Measurements from ENCODE around the gene LRRC8D.

- TF ChIP-seq POLR2A (IDR thresholded peaks at IDR 0.05): no peak
- TF ChIP-seq CTCF (IDR thresholded peaks at IDR 0.05): no peak
Observed at GRCh38 chr1:89786628-89787214, 34.1 kb upstream of the LRRC8D start.

Measured in heart left ventricle (tissue), 13 donors.